RPMI8226 (cell line): Measurements from ENCODE around the gene UBALD2.
"Not testable (repeated sequence)": the region's sequence is repeated elsewhere in the genome, so short reads cannot be mapped to it uniquely, and the experiment has no call there.

Experiments used
- DNase-seq: peaks from one replicate; pipeline ENCODE4 v3.0.0-alpha.2; 2015

UBALD2 gene

DNA sequence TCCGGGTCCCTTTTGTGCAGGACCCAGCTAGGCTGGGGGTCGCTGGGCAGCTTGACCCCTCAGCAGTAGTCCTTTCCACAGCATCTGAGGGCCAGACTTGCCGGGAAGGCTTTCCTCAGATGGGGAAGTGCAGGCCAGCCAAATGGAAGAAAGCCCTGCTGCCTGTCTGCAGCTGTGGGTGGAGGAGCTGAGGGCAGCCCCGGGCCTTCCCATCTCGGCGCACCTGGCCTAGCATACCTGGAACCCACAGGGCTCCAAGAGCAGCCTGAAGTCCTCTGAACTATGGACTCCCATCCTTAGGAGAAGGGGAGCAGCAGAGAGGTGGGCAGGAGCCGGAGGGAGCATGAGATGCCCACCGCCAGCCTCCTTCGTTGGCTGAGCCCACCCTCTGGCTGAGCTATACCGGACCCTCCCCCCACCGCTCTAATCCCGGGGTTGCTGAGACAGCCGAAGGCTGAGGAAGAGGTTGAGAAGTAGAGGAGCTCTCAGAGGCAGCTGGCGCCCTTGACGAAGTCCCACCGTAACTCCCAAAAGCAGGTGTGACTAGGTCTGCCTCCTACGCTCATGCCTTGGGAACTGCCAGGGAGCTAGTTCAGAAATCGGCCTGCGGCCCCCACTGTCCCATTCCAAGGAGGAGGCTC is 13.2 kb downstream of the UBALD2 start:
- DNase-seq, result no peak

GRCh38 chr17:76278952-76279741 is 14.0 kb downstream of the UBALD2 start:
- DNase-seq, result peak; percentile 83

- no peak for DNase-seq
Observed at GRCh38 chr17:76279742-76280287, 14.7 kb downstream of the UBALD2 start.

- no peak for DNase-seq
Observed at GRCh38 chr17:76280650-76281049, 15.5 kb downstream of the UBALD2 start.

- no peak for DNase-seq
Observed at GRCh38 chr17:76281573-76282371, 16.6 kb downstream of the UBALD2 start.

- DNase-seq, result no peak
Observed at GRCh38 chr17:76292567-76292966, 27.4 kb downstream of the UBALD2 start.

- DNase-seq, result no peak
Observed at GRCh38 chr17:76293106-76293505, 28.0 kb downstream of the UBALD2 start.

- no peak for DNase-seq
Observed at GRCh38 chr17:76296186-76296585, 31.0 kb downstream of the UBALD2 start.

DNA sequence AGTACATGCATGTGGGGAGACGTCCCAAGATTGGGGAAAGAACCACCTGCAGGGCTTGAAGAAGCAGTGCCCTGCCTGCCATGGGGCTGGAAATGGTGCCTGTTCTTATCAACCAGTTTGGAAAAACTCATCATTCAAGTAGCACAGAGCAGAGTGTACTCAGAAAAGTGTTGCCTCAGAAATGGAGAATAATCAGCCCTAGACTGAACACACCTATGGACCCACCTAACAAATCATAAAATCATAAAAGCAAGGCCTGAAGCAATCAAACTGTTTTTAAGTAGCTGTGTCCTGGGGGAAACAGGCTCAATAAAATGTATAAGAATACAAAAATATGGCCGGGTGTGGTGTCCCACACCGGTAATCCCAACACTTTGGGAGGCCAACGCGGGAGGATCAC is 31.7 kb downstream of the UBALD2 start:
- no peak for DNase-seq

DNA sequence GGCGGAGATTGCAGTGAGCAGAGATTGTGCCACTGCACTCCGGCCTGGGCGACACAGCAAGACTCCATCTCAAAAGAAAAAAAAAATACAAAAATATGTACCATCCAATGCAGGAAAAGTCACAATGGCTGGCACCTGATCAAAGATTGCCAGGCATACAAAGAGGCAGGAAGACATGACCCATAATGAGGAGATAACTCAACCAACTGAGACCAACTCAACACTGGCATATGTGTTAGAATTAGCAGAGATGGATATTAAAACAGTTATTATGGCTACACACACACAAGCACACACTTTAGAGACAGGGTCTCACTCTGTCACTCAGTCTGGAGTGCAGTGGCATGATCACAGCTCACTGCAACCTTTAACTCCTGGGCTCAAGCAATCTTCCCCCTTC is 32.3 kb downstream of the UBALD2 start:
- no peak for DNase-seq

DNA sequence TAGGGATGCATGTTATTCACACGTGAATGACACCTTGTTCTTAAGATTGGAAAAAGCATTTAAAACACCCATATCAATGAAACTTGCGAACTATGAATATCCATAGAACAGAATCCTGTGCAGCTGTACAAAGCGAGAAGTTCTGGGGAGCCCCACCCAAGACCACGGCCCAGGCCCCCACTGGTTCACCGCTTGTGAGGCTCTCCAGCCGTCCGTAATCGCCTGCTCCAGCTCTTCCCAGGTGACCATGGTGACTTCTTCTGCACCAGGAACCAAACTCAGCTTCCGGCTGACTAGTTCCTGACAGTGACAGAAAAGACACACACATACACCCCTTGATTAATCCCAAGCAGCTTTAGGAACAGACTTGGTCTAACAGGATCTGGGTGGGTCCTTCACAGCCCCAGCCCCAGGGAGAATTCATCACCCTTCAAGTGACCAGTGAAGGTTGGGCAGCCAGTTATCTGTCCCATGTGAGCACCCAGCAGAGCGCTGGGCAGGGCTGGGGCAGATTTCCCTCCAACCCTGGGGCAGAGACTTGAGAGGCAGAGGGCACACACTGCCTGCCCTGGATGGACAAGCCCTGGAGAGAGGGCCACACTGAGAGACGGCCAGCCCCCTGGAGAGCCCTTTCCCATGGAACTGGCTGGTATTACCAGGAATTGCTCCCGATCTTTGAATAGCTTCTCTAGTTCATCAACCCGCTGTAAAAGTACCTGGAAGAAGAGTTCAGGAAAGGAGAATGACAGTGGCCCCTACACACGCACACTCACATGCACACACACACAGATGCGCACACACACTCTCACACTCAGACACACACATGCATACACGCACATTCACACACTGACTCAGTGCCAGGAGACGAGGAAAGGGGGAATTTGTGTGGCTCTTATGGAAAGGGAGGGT is 39.3 kb downstream of the UBALD2 start:
- DNase-seq, result no peak

DNA sequence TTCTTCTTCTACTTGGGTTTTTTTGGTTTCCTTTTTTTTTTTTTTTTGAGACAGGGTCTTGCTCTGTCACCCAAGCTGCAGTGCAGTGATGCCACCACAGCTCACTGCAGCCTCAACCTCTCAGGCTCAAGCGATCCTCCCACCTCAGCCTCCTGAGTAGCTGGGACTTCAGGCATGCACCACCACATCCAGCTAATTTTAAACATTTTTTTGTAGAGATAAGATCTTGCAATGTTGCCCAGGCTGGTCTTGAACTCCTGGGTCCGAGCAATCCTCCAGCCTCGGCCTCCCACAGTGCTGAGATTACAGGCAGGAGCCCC is 39.9 kb downstream of the UBALD2 start:
- DNase-seq, result not testable (repeated sequence)

DNA sequence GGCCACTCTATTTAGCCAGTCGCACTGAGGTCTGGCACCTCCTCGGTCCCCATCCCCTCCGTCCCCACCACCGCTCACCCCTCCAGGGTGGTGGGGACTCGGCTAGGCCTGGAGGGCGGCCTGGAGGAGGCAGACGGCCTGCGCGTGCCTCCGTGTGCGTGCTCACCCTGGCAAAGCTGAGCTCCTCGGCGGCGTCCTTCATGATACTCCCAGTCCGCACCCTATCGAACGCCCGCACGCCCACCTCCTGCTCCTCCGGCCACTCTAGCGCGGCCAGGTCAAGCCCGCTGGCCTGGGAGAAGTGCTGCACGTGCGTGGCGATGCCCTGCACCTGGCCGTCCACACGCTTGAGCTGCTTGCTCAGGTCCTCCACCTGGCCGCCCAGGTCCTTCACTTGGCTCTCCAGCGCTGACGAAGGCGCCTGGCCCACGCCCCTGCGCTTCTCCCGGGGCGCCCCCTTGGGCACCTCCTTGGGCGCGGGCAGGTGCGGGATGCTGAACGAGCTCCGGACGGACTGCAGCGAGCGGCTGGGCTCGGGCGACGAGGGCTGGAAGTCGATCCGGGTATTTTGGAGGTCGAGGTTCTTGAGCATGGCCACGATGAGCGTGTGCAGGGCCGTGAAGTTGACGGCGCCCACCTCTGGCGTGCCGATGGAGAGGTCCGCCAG is 42.3 kb downstream of the UBALD2 start:
- no peak for DNase-seq

GRCh38 chr17:76307966-76308338 is 42.8 kb downstream of the UBALD2 start, which contains the start of gene QRICH2:
Gene QRICH2, minus strand, starts transcription at chr17:76308276. Its CDS starts 278 bp downstream, at chr17:76307998.
- no peak for DNase-seq

GRCh38 chr17:76309461-76309860 is 44.3 kb downstream of the UBALD2 start:
- no peak for DNase-seq

DNA sequence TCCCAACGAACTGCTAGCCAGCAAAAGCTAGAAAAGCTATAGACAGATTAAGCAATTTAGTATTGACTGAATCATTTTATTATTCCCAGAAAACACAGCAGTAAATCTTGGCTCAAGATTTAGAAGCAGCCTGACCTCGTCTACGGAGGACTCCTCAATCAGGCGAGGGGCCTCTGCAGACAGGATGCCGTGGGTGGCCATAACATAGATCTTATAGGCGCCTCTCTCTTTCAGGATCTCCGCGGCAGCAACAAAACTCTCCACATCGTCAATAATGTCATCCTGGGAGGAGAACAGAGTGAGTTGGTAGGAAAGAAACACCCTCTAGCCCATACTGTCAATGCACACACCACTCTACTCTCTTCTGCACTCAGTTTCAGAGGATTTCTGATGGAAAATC is 47.6 kb downstream of the UBALD2 start:
- DNase-seq, result no peak

DNA sequence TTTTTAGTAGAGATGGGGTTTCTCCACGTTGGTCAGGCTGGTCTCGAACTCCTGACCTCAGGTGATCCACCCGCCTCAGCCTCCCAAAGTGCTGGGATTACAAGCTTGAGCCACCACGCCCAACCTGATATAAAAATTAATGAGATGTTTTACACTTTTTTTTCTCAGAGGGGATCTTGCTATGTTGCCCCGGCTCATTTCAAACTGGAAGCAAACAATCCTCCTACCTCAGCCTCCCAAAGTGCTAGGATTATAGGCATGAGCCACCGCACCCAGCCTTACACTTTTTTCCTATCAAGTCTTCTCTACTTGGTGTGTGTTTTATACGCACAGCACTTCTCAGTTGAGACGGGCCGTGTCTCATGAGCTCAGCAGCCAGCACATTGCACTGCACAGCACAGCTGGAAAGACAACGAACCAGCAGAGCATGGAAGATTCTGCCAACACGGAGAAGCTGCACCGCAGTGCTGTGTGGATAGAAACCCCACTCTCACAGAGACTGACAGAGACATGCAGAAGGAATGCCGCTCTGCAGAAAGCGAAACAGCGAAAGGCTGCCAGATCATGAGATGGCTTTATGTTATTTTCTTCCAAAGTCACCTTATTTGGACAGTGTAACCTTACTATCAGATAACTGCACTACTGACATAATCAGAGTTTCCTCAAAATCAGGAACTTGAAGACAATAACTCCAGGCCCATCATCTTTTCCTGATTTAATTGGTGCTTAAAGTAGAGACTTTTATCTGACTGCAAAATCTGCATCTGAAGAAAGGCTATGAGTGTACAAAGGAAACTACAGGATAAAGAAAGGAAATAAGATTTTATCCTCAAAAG is 49.5 kb downstream of the UBALD2 start:
- no peak for DNase-seq

DNA sequence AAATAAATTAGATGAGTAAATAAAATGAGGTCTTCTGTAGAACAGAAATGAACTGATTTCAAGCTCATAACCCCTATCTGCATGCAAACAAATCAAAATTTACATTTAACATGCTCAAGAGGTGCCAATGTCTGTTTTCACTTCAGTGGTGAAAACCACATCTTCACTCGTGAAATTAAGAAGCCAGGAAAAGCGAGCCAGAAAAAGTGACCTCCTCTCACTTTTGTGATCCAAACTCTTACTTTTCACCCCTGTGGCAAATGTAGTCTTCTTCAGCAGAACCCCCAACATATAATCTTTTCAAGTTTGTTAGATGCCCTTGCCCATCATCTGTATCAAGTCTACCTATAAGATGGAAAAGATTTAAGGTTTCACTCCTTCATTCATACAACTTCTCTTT is 52.4 kb downstream of the UBALD2 start:
- no peak for DNase-seq

GRCh38 chr17:76318586-76318985 is 53.4 kb downstream of the UBALD2 start:
- DNase-seq, result no peak
